HUES64 (cell line): ENCODE results near the gene EPB41L5.
A peak's percentile ranks its signal among the peaks of the same experiment; 100 is the strongest.
"Not testable (repeated sequence)": the region's sequence is repeated elsewhere in the genome, so short reads cannot be mapped to it uniquely, and the experiment has no call there.

ENCODE experiments used
- H3K27ac ChIP-seq: 2 replicates; pipeline ENCODE4 v1.7.0; 2013; ENCODE audit warnings: low read depth, low read length, inconsistent platforms
- H3K27me3 ChIP-seq: 2 replicates; pipeline ENCODE4 v1.6.1; 2013; ENCODE audit warnings: mild to moderate bottlenecking, low read length; ENCODE audit not compliant: insufficient read depth
- H3K36me3 ChIP-seq: 2 replicates; pipeline ENCODE4 v1.6.1; 2013; ENCODE audit warnings: mild to moderate bottlenecking, low read length; ENCODE audit not compliant: insufficient read depth
- H3K4me1 ChIP-seq: 2 replicates; pipeline ENCODE4 v1.6.1; 2013; ENCODE audit warnings: mild to moderate bottlenecking, low read length, moderate library complexity; ENCODE audit not compliant: insufficient read depth
- H3K4me3 ChIP-seq: 2 replicates; pipeline ENCODE4 v1.5.1; 2013; ENCODE audit warnings: mild to moderate bottlenecking, low read length, moderate library complexity
- H3K9ac ChIP-seq: 2 replicates; pipeline ENCODE4 v1.6.1; 2013; ENCODE audit warnings: mild to moderate bottlenecking, low read depth, low read length
- H3K9me3 ChIP-seq: 2 replicates; pipeline ENCODE4 v1.6.1; 2013; ENCODE audit warnings: low read depth, low read length; ENCODE audit not compliant: insufficient read depth
- WGBS: fragments of 150-250, 120-280 bp; methylation state at CpG from one replicate; pipeline ENCODE4 v1.1.7; 2013; ENCODE audit warnings: missing lambda C conversion rate; 5-methylcytosine and 5-hydroxymethylcytosine counted together

EPB41L5 gene

DNA sequence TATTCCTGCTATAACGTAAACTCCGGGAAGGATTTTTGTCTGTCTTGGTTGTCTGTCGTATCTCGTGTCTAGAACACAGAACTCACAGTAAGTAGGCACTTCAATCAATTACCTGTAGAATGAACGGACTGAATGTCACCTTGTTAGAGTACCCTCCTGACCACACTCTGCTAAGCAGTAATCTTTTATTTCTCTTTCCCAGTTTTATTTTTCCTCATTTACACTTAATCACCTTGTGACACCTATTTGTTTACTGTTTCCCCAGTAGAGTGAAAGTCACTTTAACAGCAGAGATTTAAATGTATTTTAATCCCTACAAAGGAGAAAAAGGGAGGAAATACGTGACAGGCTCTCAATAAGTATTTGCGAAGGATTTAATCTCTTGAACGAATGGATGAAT lies 514 bp upstream of the EPB41L5 start:
- WGBS, result 53% methylated on average over 8 of the region's 8 CpGs
- no peak overlapping the region for H3K27ac ChIP-seq
- H3K4me3 ChIP-seq, result peak overlapping the region; percentile 77
- peaks cover 14% of the 10 kb centered on the region for H3K27me3 ChIP-seq
- no peak overlapping the region for H3K9ac ChIP-seq
- H3K36me3 ChIP-seq, result no peaks in the 10 kb centered on the region
- H3K4me1 ChIP-seq, result peaks cover 25% of the 10 kb centered on the region
- H3K9me3 ChIP-seq, result no peaks in the 10 kb centered on the region

DNA sequence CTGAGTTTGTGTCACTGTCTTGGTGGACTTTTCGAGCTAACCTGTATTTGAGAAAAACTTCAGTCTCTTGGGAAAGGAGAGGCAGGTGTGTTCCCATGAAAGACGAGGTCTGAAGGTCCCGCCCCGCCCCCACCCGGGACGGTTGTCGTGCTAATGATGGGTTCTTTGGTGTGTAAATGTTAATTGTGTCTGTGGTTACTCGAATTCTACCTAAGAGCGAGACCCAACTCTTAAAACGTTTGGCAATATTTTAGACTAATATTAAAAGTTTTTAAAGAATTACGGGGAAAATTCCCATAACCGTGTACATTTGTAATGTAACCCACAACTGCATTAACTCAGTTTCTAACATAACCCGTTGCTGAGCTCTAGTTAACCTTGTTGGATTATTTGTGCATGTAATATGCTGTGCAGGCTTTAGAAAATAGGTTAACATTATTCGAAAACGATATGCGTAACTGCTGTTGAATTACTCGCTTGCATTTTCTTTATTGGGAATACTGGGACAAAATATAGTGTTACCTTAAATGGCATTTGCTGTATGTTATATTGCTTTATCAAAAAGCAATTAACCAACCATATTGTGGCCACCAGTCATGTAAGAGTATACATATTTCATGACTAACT lies 833 bp downstream of the EPB41L5 start:
- H3K27me3 ChIP-seq, result peaks cover 14% of the 10 kb centered on the region
- peak overlapping the region; percentile 77 for H3K4me3 ChIP-seq
- peak overlapping the region; percentile 93 for H3K27ac ChIP-seq
- peak overlapping the region; percentile 84 for H3K9ac ChIP-seq
- WGBS, result 14% methylated on average over 14 of the region's 17 CpGs
- H3K36me3 ChIP-seq, result no peaks in the 10 kb centered on the region
- no peaks in the 10 kb centered on the region for H3K9me3 ChIP-seq
- H3K4me1 ChIP-seq, result peaks cover 33% of the 10 kb centered on the region

DNA sequence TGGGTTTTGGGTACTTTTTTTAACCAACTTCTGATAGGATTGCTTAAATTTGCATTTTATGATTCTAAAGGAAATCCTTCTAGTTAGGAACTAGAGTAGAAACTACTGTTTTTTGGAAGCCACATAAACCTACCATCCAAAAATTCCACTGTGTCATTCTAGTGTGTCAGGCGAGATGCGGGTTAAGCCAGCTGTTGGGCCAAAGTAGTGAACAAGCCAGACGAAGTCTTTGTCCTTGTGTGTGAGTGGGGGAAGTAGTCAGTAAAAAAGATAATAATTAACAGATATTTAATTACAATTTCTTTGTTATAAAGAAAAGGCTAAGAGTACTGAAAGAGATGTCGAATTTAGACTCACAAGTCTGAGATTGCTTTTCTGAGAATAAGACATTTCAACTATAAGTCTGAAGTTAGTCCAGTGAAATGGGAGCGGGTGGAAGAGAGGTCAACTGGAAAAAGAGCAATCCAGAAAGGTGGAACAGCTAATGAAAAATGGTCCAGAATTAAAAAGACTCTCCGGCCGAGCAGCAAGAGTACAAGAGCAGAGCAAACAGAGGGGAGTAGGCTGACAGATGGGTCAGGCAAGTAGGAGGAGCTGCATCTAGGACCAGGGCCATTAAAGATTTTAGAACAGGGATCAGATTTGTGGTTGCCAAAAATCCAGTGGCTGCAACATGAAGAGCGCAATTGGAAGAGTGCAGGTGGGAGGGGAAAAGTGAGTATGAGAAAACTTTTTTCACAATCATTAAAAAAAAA lies 1.5 kb downstream of the EPB41L5 start:
- H3K9ac ChIP-seq, result peak overlapping the region; percentile 84; the same call in 1 of the 2 replicates
- peaks cover 35% of the 10 kb centered on the region for H3K4me1 ChIP-seq
- 85% methylated on average over 7 of the region's 8 CpGs for WGBS
- peak overlapping the region; percentile 77 for H3K4me3 ChIP-seq
- peaks cover 5% of the 10 kb centered on the region for H3K36me3 ChIP-seq
- H3K9me3 ChIP-seq, result no peaks in the 10 kb centered on the region
- H3K27me3 ChIP-seq, result peaks cover 14% of the 10 kb centered on the region
- H3K27ac ChIP-seq, result no peak overlapping the region

DNA sequence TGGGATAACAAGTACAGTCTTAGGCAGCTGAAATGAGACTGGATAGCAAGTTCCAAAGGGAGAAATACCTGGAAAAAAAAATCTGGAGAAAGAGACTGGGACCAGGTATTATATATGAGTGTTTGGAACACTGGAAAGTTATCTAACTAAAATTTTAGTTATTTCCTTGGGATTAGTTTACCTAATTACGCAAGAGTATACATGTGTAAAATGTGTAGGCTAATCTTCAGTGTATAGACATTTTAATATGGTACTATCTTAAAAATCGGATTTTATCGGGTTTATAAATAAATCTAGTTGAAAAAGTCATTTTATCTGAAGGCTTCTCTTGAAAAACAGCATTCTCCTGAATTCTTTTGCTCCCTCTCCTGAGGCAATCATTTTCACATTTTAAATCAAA lies 3.9 kb downstream of the EPB41L5 start:
- Histone ChIP-seq H3K9ac (no peak overlapping the region), H3K9me3 (no peaks in the 10 kb centered on the region), H3K4me3 (no peak overlapping the region), H3K27ac (no peak overlapping the region), H3K36me3 (peaks cover 9% of the 10 kb centered on the region), H3K27me3 (0 out of 2 replicates have a peak, but pooled peaks cover 5% of the 10 kb centered on the region), H3K4me1 (peaks cover 37% of the 10 kb centered on the region)
- WGBS, result 97% methylated on average over 3 of the region's 3 CpGs

DNA sequence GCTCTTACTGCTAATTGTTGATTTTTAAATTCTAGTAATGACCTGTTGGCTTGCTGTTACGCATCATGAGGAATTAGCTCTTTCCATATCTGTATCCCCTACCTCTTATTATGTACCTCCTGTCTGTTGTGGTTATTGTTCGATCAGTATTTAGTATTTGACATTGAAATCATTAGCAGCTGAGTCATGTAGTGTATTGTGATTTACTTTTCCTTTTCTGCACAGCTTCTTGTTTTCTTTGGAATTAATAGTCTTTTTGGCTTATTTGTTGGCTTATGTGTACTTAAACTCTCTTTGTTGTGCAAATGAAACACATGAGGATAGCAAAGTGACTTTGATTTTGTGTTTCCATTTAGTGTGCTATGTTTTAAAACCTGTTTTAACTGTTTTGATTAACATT lies 4.3 kb downstream of the EPB41L5 start:
- no peak overlapping the region for H3K27ac ChIP-seq
- no peak overlapping the region for H3K9ac ChIP-seq
- no peaks in the 10 kb centered on the region for H3K9me3 ChIP-seq
- H3K4me3 ChIP-seq, result no peak overlapping the region
- 73% methylated on average over 1 of the region's 2 CpGs for WGBS
- peaks cover 9% of the 10 kb centered on the region for H3K36me3 ChIP-seq
- H3K4me1 ChIP-seq, result peaks cover 35% of the 10 kb centered on the region
- 0 out of 2 replicates have a peak, but pooled peaks cover 2% of the 10 kb centered on the region for H3K27me3 ChIP-seq

DNA sequence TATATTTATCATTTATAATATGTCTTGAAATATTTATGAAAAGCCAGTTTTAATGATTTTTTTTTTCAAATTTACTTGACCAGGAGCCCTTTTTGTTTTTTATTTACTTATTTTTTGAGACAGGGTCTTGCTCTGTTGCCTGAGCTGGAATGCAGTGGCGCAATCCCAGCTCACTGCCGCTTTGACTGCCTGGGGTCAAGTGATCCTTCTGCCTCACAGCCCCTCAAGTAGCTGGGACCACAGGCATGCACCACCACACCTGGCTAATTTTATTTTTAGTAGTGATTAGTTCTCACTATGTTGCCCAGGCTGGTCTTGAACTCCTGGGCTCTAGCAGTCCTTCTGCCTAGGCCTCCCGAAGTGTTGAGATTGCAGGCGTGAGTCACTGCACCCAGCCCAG lies 5.7 kb downstream of the EPB41L5 start:
- 92% methylated on average over 4 of the region's 4 CpGs for WGBS
- no peaks in the 10 kb centered on the region for H3K9me3 ChIP-seq
- no peak overlapping the region for H3K27ac ChIP-seq
- no peaks in the 10 kb centered on the region for H3K27me3 ChIP-seq
- peaks cover 9% of the 10 kb centered on the region for H3K36me3 ChIP-seq
- no peak overlapping the region for H3K9ac ChIP-seq
- H3K4me3 ChIP-seq, result no peak overlapping the region
- peaks cover 32% of the 10 kb centered on the region for H3K4me1 ChIP-seq

DNA sequence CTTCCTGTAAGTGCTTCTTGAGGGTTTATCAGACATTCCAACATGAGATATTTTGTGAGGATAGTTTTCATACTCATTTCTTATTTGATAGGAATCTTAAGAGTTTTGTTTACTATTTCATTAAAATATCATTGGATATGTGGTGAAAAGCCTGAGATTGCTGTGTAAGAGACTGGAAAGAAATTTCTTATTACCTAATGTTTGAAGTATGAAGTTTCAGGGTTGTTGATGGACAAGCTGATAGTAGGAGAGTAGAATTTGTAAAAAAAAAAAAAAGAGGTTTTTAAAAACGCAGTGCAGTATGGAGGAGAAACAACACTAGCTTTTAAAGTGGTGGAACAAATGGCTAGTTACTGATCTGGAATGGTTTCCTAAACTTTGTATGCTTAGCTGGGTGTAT lies 7.7 kb downstream of the EPB41L5 start:
- Histone ChIP-seq H3K27ac (no peak overlapping the region), H3K4me3 (no peak overlapping the region), H3K9ac (no peak overlapping the region), H3K27me3 (no peaks in the 10 kb centered on the region), H3K4me1 (peaks cover 20% of the 10 kb centered on the region), H3K9me3 (no peaks in the 10 kb centered on the region), H3K36me3 (peaks cover 12% of the 10 kb centered on the region)
- 93% methylated on average over 1 of the region's 1 CpG for WGBS

DNA sequence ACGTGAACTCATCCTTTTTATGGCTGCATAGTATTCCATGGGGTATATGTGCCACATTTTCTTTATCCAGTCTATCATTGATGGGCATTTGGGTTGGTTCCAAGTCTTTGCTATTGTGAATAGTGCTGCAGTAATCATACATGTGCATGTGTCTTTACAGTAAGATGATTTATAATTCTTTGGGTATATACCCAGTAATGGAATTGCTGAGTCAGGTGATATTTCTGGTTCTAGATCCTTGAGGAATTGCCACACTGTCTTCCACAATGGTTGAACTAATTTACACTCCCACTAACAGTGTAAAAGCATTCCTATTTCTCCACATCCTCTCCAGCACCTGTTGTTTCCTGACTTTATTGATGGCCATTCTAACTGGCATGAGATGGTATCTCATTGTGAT lies 9.6 kb downstream of the EPB41L5 start:
- not testable (repeated sequence) for H3K4me3 ChIP-seq, H3K4me1 ChIP-seq, H3K9ac ChIP-seq, H3K27me3 ChIP-seq, H3K9me3 ChIP-seq, H3K27ac ChIP-seq
- peaks cover 16% of the 10 kb centered on the region for H3K36me3 ChIP-seq
- WGBS, result 100% methylated on average over 1 of the region's 1 CpG

DNA sequence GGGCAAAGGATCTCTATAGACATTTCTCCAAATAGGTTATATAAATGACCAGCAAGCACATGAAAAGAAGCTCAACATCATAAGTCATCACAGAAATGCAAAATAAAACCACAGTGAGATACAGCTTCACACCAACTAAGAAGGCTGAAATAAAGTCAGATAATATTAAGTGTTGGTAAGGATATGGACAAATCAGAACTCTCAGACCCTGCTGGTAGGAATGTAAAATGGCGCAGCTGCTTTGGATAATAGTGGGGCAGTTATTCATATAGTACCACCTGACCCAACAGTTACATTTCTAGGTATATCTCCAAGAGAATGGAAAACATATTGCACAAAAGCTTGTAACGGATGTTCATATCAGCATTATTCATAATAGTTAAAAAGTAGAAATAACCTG lies 14.0 kb downstream of the EPB41L5 start:
- Histone ChIP-seq H3K9me3 (peaks cover 8% of the 10 kb centered on the region; the same call in 1 of the 2 replicates), H3K4me1 (peaks cover 12% of the 10 kb centered on the region), H3K27ac (no peak overlapping the region), H3K9ac (no peak overlapping the region), H3K27me3 (no peaks in the 10 kb centered on the region), H3K4me3 (no peak overlapping the region), H3K36me3 (peaks cover 7% of the 10 kb centered on the region; the same call in 1 of the 2 replicates)
- WGBS, result 83% methylated on average over 1 of the region's 2 CpGs

DNA sequence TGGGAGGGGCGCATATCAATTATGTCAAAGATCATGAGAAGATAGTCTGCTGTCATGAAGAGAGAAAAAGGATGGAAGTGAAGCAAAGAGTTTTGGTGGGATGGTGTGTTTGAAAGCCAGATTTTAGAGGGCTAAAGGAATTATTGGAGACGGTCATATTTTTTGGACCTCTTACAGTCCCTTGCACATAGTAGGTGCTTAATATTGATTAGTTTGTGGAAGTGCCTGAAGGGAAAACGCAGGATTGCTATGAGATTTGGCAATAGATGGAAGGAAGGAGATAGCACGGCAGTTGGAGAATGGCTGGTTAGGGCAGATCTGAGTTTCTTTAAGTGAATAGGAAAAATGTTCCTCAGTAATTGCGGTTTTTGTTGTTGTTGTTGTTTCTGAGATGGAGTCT lies 15.9 kb downstream of the EPB41L5 start:
- WGBS, result 93% methylated on average over 5 of the region's 5 CpGs
- Histone ChIP-seq H3K4me1 (peaks cover 12% of the 10 kb centered on the region), H3K9ac (no peak overlapping the region), H3K27ac (no peak overlapping the region), H3K4me3 (no peak overlapping the region), H3K27me3 (no peaks in the 10 kb centered on the region), H3K36me3 (peaks cover 7% of the 10 kb centered on the region; the same call in 1 of the 2 replicates), H3K9me3 (peaks cover 8% of the 10 kb centered on the region; the same call in 1 of the 2 replicates)
